Measurements from ENCODE around the gene PHF19.

PHF19 gene

DNA sequence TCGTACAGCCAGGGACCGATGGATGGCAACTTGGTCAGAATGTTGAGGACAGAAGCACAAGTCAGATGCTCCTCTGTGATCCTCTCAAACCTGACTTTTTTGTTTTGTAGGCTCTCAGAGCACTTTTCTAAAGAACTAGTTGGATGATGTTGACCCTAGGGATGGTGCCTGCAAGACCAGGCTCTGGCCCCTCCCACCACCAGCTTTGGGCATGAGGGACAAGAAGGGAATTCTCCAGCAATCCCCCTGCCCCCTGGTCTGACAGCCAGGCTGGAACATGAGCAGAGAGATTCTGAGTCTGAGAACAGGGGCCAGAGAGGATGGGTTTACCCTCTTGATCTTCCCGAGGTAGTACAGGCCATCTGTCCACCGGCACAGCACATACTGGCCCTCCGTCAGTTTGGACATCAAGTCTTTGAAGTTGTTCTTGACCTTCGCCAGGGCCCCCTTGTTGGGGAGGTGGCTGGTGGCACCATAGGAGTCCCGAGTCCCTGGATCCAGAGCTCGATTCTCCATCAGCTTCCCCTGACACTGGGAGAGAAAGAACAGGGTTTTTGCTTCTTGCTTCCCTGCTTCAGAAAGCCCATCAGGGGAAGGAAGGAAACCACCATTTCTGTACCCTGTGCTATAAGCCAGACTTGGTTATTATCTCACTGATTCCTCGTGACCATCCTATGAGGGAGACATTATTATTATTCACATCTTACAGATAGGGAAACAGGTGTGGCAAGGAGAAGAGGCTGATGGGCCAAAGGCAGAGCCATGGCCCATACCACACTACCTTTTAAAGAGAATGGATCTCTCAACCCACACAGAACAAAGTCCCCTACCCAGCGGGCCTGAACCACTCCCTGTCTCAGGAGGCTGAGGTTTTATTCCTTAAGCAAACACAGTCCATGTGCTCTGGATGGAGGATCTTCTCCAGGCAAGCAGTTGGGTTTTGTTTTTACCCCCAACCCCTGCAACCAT lies 2.5 kb downstream of the PHF19 start:
- no peak overlapping the region for H3K4me3 ChIP-seq (ENCODE audit: low read depth, low read length)

DNA sequence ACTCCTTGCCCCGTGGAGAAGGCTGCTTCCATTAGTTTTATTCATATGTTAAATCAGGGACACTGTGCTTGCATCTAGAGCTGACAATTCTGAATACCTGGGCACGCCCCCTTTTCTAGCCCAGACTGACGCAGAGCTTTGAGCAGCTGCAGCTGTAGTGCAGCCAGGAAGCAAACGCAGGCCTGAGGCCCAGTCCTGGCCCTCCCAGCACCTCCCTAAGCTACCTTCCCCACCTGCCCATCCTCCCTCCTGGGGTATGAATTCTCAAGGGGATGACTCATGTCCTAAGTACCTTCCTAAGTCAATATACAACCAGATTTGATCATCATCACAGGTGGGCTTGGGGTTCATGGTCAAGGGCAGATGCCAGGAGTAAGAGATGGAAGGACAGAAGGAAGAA lies 3.5 kb downstream of the PHF19 start:
- H3K4me3 ChIP-seq (ENCODE audit: low read depth, low read length): no peak overlapping the region

DNA sequence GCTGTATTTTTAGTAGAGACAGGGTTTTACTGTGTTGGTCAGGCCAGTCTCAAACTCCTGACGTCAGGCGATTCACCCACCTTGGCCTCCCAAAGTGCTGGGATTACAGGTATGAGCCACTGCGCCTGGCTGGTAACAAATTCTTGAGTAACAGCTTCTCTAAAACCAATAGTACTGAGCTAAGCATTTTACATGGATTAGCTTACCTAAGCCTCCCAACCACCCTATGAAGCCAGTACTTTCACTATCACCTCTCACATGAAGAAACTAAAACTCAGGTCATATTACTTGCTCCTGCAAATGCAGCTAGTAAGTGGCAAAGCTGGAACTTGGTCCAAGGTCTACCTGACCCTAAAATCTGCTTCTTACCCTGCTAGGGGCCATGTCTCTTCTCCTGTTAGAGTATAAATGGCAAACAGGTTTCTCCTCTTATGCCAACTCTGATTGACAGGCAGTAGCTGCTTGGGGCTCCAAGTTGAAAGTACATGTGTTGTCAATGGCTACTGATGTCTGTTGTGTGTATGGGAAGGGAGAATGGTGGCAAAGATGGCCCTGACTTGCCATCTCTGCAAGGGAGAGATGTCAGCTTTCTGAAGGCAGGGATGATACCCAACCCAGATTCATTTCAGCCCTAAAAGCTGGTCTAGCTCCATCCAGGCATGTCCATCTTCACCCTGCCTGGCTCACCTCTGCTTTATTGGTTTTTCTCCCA lies 4.0 kb downstream of the PHF19 start:
- no peak overlapping the region for H3K4me3 ChIP-seq (ENCODE audit: low read depth, low read length)

GRCh38 chr9:120870206-120870605 lies 6.8 kb downstream of the PHF19 start:
- no peak overlapping the region for H3K4me3 ChIP-seq (ENCODE audit: low read depth, low read length)

- no peak overlapping the region for H3K4me3 ChIP-seq (ENCODE audit: low read depth, low read length)
Measured at GRCh38 chr9:120869726-120870125, 7.3 kb downstream of the PHF19 start.

GRCh38 chr9:120869360-120869687 lies 7.7 kb downstream of the PHF19 start:
- peak overlapping the region; percentile 33 for H3K4me3 ChIP-seq (ENCODE audit: low read depth, low read length)

DNA sequence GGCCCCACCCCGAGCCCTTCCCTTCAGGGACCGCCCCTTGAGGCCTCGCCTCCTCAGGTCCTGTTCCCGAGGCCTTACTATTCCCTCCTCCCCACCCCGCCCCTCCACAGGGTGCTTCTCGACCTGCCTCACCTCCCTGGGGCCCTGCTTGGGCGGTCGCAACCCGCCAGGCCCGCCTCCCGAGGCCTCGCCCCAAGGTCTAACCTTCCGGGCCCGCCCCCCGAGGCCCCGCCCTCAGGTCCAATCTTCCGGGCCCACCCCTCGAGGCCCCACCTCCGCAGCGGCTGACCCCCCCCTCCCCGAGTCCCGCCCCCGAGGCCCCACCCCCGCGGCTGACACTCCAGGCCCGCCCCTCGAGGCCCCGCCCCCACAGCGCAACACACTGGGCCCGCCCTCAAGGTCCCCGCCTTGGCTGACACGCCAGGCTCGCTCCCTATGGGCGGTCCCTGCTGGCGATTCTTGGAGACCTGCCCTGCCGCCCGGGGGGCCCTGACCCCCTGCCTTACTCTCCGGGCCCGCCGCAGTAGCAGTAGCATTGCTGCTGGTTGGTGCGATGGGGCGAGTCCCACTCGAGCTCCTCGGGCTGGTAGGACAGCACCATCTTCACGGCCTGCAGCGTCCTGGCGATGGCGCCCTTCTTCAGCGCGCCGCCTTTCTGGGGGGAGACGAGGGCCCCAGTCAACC lies 8.2 kb downstream of the PHF19 start:
- peak overlapping the region; percentile 33 for H3K4me3 ChIP-seq (ENCODE audit: low read depth, low read length)

- H3K4me3 ChIP-seq (ENCODE audit: low read depth, low read length): no peak overlapping the region
Measured at GRCh38 chr9:120868339-120868675, 8.7 kb downstream of the PHF19 start.

DNA sequence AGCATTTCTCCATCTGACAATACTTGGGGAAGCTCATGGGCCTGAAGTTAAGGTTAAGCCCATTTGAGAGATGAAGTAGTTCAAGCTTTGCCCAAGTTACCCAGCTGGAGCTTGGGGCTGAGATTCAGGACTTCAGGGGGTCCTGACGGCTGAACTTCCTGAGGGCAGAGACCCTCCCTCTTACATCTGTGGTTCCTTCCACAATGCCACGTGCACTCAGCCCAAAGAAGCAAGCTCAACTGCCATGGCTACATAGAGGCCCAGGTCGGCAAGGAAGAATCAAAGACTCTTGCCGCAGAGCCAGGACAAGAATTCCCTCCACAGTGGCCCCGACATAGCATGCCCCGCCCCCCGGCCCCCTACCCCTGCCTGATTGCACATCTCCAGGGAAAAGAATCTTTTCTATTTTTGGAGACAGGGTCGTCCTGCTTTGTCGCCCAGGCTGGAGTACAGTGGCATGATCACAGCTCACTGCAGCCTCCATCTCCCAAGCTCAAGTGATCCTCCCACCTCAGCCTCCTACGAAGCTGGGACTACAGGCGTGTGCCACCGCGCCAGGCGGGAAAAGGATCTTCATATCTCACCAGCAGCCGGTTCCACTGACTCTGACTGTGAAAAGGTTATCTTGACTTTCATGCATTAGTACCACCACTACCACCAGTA lies 9.2 kb downstream of the PHF19 start:
- no peak overlapping the region for H3K4me3 ChIP-seq (ENCODE audit: low read depth, low read length)

GRCh38 chr9:120866651-120867050 lies 10.3 kb downstream of the PHF19 start:
- no peak overlapping the region for H3K4me3 ChIP-seq (ENCODE audit: low read depth, low read length)

- no peak overlapping the region for H3K4me3 ChIP-seq (ENCODE audit: low read depth, low read length)
Measured at GRCh38 chr9:120865809-120866208, 11.2 kb downstream of the PHF19 start.

GRCh38 chr9:120865176-120865575 lies 11.8 kb downstream of the PHF19 start:
- H3K4me3 ChIP-seq (ENCODE audit: low read depth, low read length): no peak overlapping the region

DNA sequence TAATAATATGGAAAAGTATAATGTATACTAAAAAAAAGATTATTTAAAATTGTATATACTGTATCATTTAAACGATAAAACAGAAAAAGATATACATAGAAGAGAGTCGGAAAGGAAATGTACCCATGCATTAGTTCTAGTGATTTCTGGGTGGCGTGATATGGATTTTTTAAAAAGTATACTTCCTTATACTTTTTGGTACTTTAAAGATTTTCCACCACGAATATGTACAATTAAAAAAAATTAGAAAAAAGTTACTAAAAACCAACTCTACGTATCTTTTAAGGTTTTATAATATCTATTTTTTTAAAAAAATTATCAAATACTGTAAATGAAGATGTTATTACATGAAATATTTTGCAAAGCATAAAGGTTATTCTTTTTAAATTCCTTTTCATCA lies 12.3 kb downstream of the PHF19 start:
- H3K4me3 ChIP-seq (ENCODE audit: low read depth, low read length): no peak overlapping the region

GRCh38 chr9:120863833-120864232 lies 13.2 kb downstream of the PHF19 start:
- H3K4me3 ChIP-seq (ENCODE audit: low read depth, low read length): no peak overlapping the region

DNA sequence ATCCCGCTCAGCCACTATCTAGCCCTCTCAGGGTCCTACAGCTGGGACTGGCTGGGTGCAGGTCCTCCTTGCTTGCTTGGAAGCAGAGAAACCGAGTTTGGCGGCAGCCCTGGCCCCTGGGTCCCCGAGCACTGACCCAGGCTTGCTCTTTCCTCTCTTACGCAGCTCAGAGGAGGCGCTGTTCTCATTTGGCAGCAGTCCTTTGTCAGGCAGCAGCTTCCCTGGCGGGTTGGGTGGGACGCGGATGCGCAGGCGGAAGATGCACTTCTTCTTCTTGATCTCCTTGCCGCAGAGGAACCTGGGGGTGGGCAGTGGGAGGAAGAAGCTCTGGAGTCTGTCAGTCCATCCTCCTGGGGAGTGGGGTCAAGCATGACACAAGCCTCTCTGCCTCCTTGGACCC lies 14.5 kb downstream of the PHF19 start:
- no peak overlapping the region for H3K4me3 ChIP-seq (ENCODE audit: low read depth, low read length)

GRCh38 chr9:120861935-120862334 lies 15.1 kb downstream of the PHF19 start:
- no peak overlapping the region for H3K4me3 ChIP-seq (ENCODE audit: low read depth, low read length)

DNA sequence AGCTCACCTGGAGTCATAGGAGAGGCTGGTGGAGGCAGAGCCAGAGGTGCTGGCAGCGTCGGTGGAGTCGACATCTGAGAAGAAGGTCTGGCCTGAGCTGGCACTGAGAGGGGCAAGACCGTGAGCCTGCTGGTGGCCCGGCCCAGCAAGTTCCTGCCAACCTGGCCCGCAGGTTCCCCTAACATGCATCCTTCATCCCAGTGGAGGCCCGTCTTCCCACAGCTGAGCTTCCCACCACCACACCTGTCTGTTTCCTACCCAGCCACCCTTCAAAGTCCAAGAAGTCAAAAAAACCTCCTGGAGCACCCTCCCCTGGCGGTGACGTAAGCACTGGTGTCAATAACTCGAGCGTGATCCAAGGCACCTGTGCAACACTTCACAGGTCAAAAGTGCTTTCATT lies 16.9 kb downstream of the PHF19 start:
- H3K4me3 ChIP-seq (ENCODE audit: low read depth, low read length): no peak overlapping the region

DNA sequence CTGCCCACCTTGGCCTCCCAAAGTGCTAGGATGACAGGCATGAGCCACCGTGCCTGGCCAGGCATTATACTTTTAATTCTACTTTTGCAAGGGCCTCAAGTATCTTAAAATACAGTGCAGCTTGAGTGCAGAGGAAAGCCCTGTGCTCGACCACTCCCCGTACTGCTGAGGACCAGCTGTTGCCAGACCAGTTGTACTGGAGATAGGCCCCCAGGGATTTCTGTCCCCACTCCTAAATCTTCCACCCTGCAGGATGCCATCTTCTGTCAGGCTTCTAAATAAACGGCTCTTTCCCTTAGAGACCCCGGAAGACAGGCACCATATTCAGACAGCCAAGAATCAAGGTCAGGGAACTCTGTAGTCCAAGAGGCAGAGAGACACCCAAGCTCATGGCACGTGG lies 17.6 kb downstream of the PHF19 start:
- no peak overlapping the region for H3K4me3 ChIP-seq (ENCODE audit: low read depth, low read length)

DNA sequence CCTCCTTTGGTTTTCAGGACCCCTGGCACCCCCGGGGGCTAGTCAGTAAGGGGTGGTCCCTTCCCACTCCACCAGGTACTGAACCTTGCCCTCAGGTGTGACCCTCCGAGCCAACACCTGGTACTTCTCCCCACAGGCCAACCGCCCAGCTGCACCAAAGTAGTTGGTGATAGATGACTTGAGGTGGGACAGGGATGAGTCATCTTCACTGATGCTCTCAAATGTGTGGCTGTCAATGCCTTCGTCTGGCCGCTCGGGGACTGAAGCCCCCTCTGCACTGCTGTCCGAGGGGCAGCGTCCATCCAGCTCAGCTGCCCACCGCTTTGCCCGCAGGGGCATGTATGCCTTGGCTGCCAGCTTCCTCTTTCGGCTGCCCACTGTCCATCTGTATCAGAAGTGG lies 19.1 kb downstream of the PHF19 start:
- H3K4me3 ChIP-seq (ENCODE audit: low read depth, low read length): no peak overlapping the region

GRCh38 chr9:120857481-120857880 lies 19.5 kb downstream of the PHF19 start:
- H3K4me3 ChIP-seq (ENCODE audit: low read depth, low read length): no peak overlapping the region

DNA sequence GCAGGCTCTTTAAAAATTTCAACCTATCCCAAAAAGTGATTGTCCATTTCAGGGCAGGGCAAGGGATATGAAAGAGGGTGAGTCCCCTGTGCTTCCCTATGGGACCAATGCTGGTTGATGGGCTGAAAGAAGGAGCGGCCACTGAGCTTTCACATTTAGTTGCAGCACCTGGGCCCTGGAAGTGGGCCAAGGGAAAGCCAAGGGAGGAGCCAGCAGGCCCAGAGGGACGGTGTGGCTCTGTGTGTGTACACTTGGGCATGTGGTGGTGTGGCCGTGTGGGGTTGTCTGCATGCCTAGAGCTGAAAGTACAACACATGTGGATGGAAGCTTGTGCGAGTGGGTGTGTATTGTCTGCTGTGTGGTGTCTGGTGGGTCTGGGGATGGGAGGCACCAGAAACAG lies 20.3 kb downstream of the PHF19 start:
- H3K4me3 ChIP-seq (ENCODE audit: low read depth, low read length): no peak overlapping the region

All from iPS-11a (cell line).